ENCODE data around the gene GJA4.

Gene GJA4

GRCh38 chr1:34829250-34829649 lies 36.5 kb downstream of the GJA4 start:
- H3K9ac ChIP-seq (ENCODE audit: low read length) = no peak overlapping the region
- no peaks in the 10 kb centered on the region for H3K9me3 ChIP-seq (ENCODE audit: control insufficient read depth, low read length)
- no peaks in the 10 kb centered on the region for H3K36me3 ChIP-seq (ENCODE audit: control insufficient read depth, insufficient read depth, low read length)
- no peaks in the 10 kb centered on the region for H3K27me3 ChIP-seq (ENCODE audit: control insufficient read depth, insufficient read depth, low read length)
- H3K4me1 ChIP-seq (ENCODE audit: control insufficient read depth, insufficient read depth, low read length) = peaks cover 24% of the 10 kb centered on the region
- no peak overlapping the region for H3K4me3 ChIP-seq (ENCODE audit: low read length)

DNA sequence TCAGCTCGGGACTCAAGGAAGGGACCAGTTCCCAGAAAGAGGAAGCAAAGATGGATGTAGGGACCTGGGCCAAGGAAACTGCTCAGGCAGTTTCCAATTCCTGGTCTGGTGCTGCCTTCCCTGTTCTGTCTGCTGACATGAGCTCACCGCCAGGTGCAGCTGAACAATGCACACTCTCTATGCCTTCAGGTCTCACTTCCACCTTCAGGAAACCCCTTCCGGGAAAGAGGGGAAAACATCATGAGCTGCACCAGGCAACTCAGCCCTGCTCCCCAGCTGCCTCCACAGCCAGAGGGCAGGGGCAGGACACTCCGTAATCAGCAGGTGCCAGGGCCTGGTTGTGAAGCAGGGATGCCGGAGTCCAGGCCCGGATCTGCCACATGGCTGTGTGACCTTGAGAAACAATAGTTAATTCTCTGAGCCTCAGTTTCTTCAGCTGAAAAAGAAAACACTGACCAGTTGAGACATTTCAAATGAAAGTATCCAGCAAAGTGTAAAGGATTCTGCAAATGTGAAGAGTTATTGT lies 39.0 kb downstream of the GJA4 start:
- Histone ChIP-seq H3K27me3 (ENCODE audit: control insufficient read depth, insufficient read depth, low read length) (no peaks in the 10 kb centered on the region), H3K4me3 (ENCODE audit: low read length) (no peak overlapping the region), H3K9ac (ENCODE audit: low read length) (no peak overlapping the region), H3K36me3 (ENCODE audit: control insufficient read depth, insufficient read depth, low read length) (no peaks in the 10 kb centered on the region), H3K4me1 (ENCODE audit: control insufficient read depth, insufficient read depth, low read length) (peaks cover under 1% of the 10 kb centered on the region), H3K9me3 (ENCODE audit: control insufficient read depth, low read length) (no peaks in the 10 kb centered on the region)

- Histone ChIP-seq H3K9me3 (ENCODE audit: control insufficient read depth, low read length) (no peaks in the 10 kb centered on the region), H3K4me3 (ENCODE audit: low read length) (no peak overlapping the region), H3K36me3 (ENCODE audit: control insufficient read depth, insufficient read depth, low read length) (no peaks in the 10 kb centered on the region), H3K9ac (ENCODE audit: low read length) (no peak overlapping the region), H3K4me1 (ENCODE audit: control insufficient read depth, insufficient read depth, low read length) (no peaks in the 10 kb centered on the region), H3K27me3 (ENCODE audit: control insufficient read depth, insufficient read depth, low read length) (no peaks in the 10 kb centered on the region)
Measured at GRCh38 chr1:34833711-34834110, 40.9 kb downstream of the GJA4 start.

GRCh38 chr1:34839526-34840305 lies 46.9 kb downstream of the GJA4 start:
- Histone ChIP-seq H3K9me3 (ENCODE audit: control insufficient read depth, low read length) (no peaks in the 10 kb centered on the region), H3K4me3 (ENCODE audit: low read length) (no peak overlapping the region), H3K27me3 (ENCODE audit: control insufficient read depth, insufficient read depth, low read length) (no peaks in the 10 kb centered on the region), H3K4me1 (ENCODE audit: control insufficient read depth, insufficient read depth, low read length) (peaks cover 25% of the 10 kb centered on the region), H3K36me3 (ENCODE audit: control insufficient read depth, insufficient read depth, low read length) (no peaks in the 10 kb centered on the region), H3K9ac (ENCODE audit: low read length) (no peak overlapping the region)

GRCh38 chr1:34840426-34840825 lies 47.6 kb downstream of the GJA4 start:
- no peaks in the 10 kb centered on the region for H3K36me3 ChIP-seq (ENCODE audit: control insufficient read depth, insufficient read depth, low read length)
- no peaks in the 10 kb centered on the region for H3K9me3 ChIP-seq (ENCODE audit: control insufficient read depth, low read length)
- no peak overlapping the region for H3K4me3 ChIP-seq (ENCODE audit: low read length)
- peaks cover 30% of the 10 kb centered on the region for H3K4me1 ChIP-seq (ENCODE audit: control insufficient read depth, insufficient read depth, low read length)
- H3K27me3 ChIP-seq (ENCODE audit: control insufficient read depth, insufficient read depth, low read length) = no peaks in the 10 kb centered on the region
- no peak overlapping the region for H3K9ac ChIP-seq (ENCODE audit: low read length)

DNA sequence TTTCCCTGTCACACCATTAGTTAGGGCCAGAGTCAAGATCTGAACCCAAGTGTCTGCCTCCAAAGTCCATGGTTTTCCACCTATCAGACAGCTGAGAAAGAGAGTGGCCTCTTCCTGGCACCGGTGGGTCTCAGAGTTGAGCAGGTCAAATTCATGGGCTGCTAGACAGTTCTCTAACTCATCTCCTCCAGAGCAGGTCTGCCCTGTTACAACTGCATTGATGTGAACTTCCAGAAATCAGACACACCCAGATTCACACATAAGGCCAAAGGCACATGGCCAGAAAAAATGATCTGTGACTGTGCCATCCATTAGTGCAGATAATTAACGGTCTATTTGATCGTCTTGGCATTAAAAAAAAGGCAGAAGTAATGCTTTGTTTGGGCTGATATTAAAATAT lies 49.3 kb downstream of the GJA4 start:
- H3K4me3 ChIP-seq (ENCODE audit: low read length) = no peak overlapping the region
- H3K9me3 ChIP-seq (ENCODE audit: control insufficient read depth, low read length) = no peaks in the 10 kb centered on the region
- no peaks in the 10 kb centered on the region for H3K27me3 ChIP-seq (ENCODE audit: control insufficient read depth, insufficient read depth, low read length)
- H3K9ac ChIP-seq (ENCODE audit: low read length) = no peak overlapping the region
- H3K4me1 ChIP-seq (ENCODE audit: control insufficient read depth, insufficient read depth, low read length) = peaks cover 38% of the 10 kb centered on the region
- no peaks in the 10 kb centered on the region for H3K36me3 ChIP-seq (ENCODE audit: control insufficient read depth, insufficient read depth, low read length)

DNA sequence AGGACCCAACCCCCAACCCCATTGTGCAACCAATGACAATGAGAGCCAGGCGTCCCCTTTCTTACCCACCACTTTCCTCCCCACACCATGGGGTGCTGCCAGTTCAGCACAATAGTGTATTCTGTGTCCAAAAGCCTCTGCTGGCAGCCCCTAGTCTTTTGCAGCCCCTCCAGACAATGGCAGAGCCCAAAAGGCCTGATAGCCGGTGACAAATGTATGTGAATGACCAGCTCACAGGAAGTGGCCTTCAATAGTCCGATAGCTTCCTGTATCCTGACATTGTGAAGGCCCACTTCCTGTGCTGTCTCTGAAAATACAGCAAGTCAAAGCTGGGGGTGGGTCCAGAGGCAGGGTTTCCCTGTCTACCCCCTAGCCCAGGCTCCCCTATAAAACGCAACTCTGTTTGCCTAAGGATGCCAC lies 50.2 kb downstream of the GJA4 start:
- no peak overlapping the region for H3K9ac ChIP-seq (ENCODE audit: low read length)
- H3K4me1 ChIP-seq (ENCODE audit: control insufficient read depth, insufficient read depth, low read length) = peaks cover 38% of the 10 kb centered on the region
- no peaks in the 10 kb centered on the region for H3K27me3 ChIP-seq (ENCODE audit: control insufficient read depth, insufficient read depth, low read length)
- no peaks in the 10 kb centered on the region for H3K9me3 ChIP-seq (ENCODE audit: control insufficient read depth, low read length)
- H3K4me3 ChIP-seq (ENCODE audit: low read length) = no peak overlapping the region
- H3K36me3 ChIP-seq (ENCODE audit: control insufficient read depth, insufficient read depth, low read length) = no peaks in the 10 kb centered on the region

DNA sequence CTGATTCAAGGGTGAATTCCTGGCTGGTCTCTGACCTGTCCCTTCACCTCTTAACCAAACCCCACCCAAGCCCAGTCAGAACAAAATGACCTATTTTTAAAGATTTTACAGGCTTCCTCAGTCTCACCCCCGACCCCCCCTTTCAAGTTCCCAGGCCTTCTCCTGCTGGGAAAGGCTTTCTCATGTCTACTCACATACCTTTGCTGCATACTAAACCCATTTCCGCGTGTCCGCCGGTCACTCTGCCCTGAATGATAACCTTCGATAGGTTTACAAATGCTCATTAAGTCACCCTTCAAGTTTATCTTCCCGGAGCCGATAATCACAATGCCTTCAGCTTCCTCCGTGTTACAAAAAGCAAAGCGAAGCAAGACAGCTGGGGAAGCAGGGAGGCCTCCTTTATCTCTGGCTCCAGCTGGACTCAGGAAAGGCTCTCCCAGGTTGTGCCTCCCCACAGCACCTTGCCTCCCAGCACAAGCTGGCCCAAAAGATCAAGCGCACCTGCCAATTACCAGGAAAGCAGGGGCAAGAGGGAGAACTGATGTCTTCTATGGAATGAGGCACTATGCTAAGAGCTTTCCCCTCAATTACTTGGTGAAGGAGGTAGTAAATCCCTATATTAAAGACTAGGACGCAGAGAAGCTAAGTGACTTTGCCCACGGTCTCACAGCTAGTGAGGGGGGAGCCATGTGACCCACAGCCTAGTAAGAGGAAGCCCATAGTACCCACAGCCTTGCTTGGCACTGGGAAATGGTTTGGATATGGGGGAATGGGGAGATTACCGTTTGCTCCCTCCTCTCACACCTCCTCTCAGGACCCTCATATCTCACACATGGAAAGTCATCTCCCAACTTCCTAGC lies 50.8 kb downstream of the GJA4 start:
- Histone ChIP-seq H3K36me3 (ENCODE audit: control insufficient read depth, insufficient read depth, low read length) (no peaks in the 10 kb centered on the region), H3K27me3 (ENCODE audit: control insufficient read depth, insufficient read depth, low read length) (no peaks in the 10 kb centered on the region), H3K9me3 (ENCODE audit: control insufficient read depth, low read length) (no peaks in the 10 kb centered on the region), H3K9ac (ENCODE audit: low read length) (no peak overlapping the region), H3K4me1 (ENCODE audit: control insufficient read depth, insufficient read depth, low read length) (peaks cover 38% of the 10 kb centered on the region), H3K4me3 (ENCODE audit: low read length) (no peak overlapping the region)

- peaks cover 38% of the 10 kb centered on the region for H3K4me1 ChIP-seq (ENCODE audit: control insufficient read depth, insufficient read depth, low read length)
- H3K36me3 ChIP-seq (ENCODE audit: control insufficient read depth, insufficient read depth, low read length) = no peaks in the 10 kb centered on the region
- no peak overlapping the region for H3K4me3 ChIP-seq (ENCODE audit: low read length)
- no peaks in the 10 kb centered on the region for H3K27me3 ChIP-seq (ENCODE audit: control insufficient read depth, insufficient read depth, low read length)
- no peaks in the 10 kb centered on the region for H3K9me3 ChIP-seq (ENCODE audit: control insufficient read depth, low read length)
- no peak overlapping the region for H3K9ac ChIP-seq (ENCODE audit: low read length)
Measured at GRCh38 chr1:34844252-34844634, 51.4 kb downstream of the GJA4 start.

Data from mucosa of stomach (tissue), 1 donor.